ENCODE data around the gene PEAK1.

- TF ChIP-seq CTCF (conservative IDR thresholded peaks at IDR 0.05; ENCODE audit: low read depth in 2 of 2) (no peak), EZH2phosphoT487 (IDR thresholded peaks at IDR 0.05; ENCODE audit: unreplicated experiment) (no peak), POLR2AphosphoS5 (IDR thresholded peaks at IDR 0.05; ENCODE audit: low read depth) (no peak), REST (IDR thresholded peaks at IDR 0.05; ENCODE audit: unreplicated experiment) (no peak), JUNB (IDR thresholded peaks at IDR 0.05; ENCODE audit: unreplicated experiment) (no peak), EZH2 (IDR thresholded peaks at IDR 0.05; ENCODE audit: low read depth, unreplicated experiment) (no peak), ZNF114 (CRISPR knock-in tag; IDR thresholded peaks at IDR 0.05) (no peak), CREB1 (CRISPR knock-in tag; IDR thresholded peaks at IDR 0.05; ENCODE audit: low read depth) (no peak), NANOG (IDR thresholded peaks at IDR 0.05; ENCODE audit: borderline replicate concordance) (no peak), ETS1 (IDR thresholded peaks at IDR 0.05) (no peak), ZNF331 (CRISPR knock-in tag; IDR thresholded peaks at IDR 0.05; ENCODE audit: low read depth) (no peak)
Observed at GRCh38 chr15:77104155-77104554, 315.7 kb downstream of the PEAK1 start.
